ENCODE measurements around the gene CELA1. TPM values are rescaled to one million over a fixed set of nuclear protein-coding genes. Genes with fewer than 3 reads are reported as not detected.
"Not testable (repeated sequence)": the region's sequence is repeated elsewhere in the genome, so short reads cannot be mapped to it uniquely, and the experiment has no call there.

CELA1 gene
- total RNA-seq, 1 experiment from 2014 or later = not detected

- no peaks in the 10 kb centered on the region for H3K27me3 ChIP-seq (ENCODE audit: insufficient read depth, low read length)
- intact Hi-C loops (cut with micrococcal nuclease) = no loop called here
- ChIA-PET CTCF (no interaction called here), POLR2A (no interaction called here), RAD21 (ENCODE audit: low non-redundant PET in 1 of 2, low total read pairs in 2 of 2, uncharacterized antibody in 2 of 2, unreplicated experiment in 2 of 2) (no interaction called here)
- H2AFZ ChIP-seq (ENCODE audit: low read depth, low read length, poor library complexity, severe bottlenecking) = no peak overlapping the region
- ATAC-seq (no peak), DNase-seq (ENCODE audit: low read depth, low spot score) (no peak)
- H3K9me3 ChIP-seq (ENCODE audit: control insufficient read depth in 1 of 2, insufficient read depth in 1 of 2, low read depth in 1 of 2, low read length in 2 of 2) = no peaks in the 10 kb centered on the region
- H3K27ac ChIP-seq (ENCODE audit: low read depth, low read length) = no peak overlapping the region
- H3K36me3 ChIP-seq (ENCODE audit: control insufficient read depth in 1 of 2, insufficient read depth in 2 of 2, low read length in 2 of 2) = no peaks in the 10 kb centered on the region
- H3K4me1 ChIP-seq (ENCODE audit: control insufficient read depth in 1 of 2, insufficient read depth in 2 of 2, low read length in 2 of 2) = peaks cover 4 to 12% of the 10 kb centered on the region in 2 experiments
- no peaks in the 10 kb centered on the region for H3K79me2 ChIP-seq (ENCODE audit: insufficient read depth, low read length)
- no peak overlapping the region for H3K4me3 ChIP-seq (replicated peaks in 1 of 2; ENCODE audit: low read depth in 1 of 2, low read length in 2 of 2)
- peak overlapping the region; percentile 2; the same call in 1 of the 2 replicates for H3K4me2 ChIP-seq (ENCODE audit: low read length)
- no TSS peak for BruUV-seq (replicated peaks)
- no peaks in the 10 kb centered on the region for H4K20me1 ChIP-seq (ENCODE audit: insufficient read depth)
- H3K9ac ChIP-seq (ENCODE audit: low read length) = no peak overlapping the region
- no peak for TF ChIP-seq EGR1 (IDR thresholded peaks at IDR 0.05; ENCODE audit: low read depth)
- no peak for TF ChIP-seq POLR2AphosphoS5 (IDR thresholded peaks at IDR 0.05; ENCODE audit: low read depth, low read length)
- TF ChIP-seq CBX3 (IDR thresholded peaks at IDR 0.05; ENCODE audit: low read depth) = no peak
- no peaks in the 10 kb centered on the region for H3K9me2 ChIP-seq (ENCODE audit: insufficient read depth)
Observed at GRCh38 chr12:51293696-51294095, 52.8 kb downstream of the CELA1 start.

- H3K4me3 ChIP-seq (replicated peaks in 1 of 2; ENCODE audit: low read depth in 1 of 2, low read length in 2 of 2); H3K9me2 ChIP-seq (ENCODE audit: insufficient read depth); H3K9ac ChIP-seq (ENCODE audit: low read length); H3K79me2 ChIP-seq (ENCODE audit: insufficient read depth, low read length); intact Hi-C loops (cut with micrococcal nuclease); H2AFZ ChIP-seq (ENCODE audit: low read depth, low read length, poor library complexity, severe bottlenecking); DNase-seq (ENCODE audit: low read depth, low spot score); H3K36me3 ChIP-seq (ENCODE audit: control insufficient read depth in 1 of 2, insufficient read depth in 2 of 2, low read length in 2 of 2); H3K4me2 ChIP-seq (ENCODE audit: low read length); BruUV-seq (replicated peaks); H3K27me3 ChIP-seq (ENCODE audit: insufficient read depth, low read length); H3K9me3 ChIP-seq (ENCODE audit: control insufficient read depth in 1 of 2, insufficient read depth in 1 of 2, low read depth in 1 of 2, low read length in 2 of 2); RAD21 ChIA-PET (ENCODE audit: low non-redundant PET in 1 of 2, low total read pairs in 2 of 2, uncharacterized antibody in 2 of 2, unreplicated experiment in 2 of 2); H4K20me1 ChIP-seq (ENCODE audit: insufficient read depth); POLR2A ChIA-PET; H3K27ac ChIP-seq (ENCODE audit: low read depth, low read length): not testable (repeated sequence)
- CTCF ChIA-PET = interaction anchor here (1.0 kb wide), 1 partner anchor 49 kb away, joined by 3 read pairs; no protein-coding TSS in a partner anchor
- 0 out of 6 replicates have a peak, but pooled peaks of 1 of the 3 experiments have one; percentile 12 for TF ChIP-seq CTCF (IDR thresholded peaks at IDR 0.05 in 2 of 3, conservative IDR thresholded peaks at IDR 0.05 in 1 of 3; ENCODE audit: borderline replicate concordance in 1 of 3, insufficient read depth in 1 of 3, low read depth in 2 of 3, low read length in 2 of 3)
- TF ChIP-seq RAD21 (IDR thresholded peaks at IDR 0.05; ENCODE audit: low read depth) = peak; percentile 32; the same call in 1 of the 2 replicates
- peaks cover 4 to 12% of the 10 kb centered on the region in 2 experiments for H3K4me1 ChIP-seq (ENCODE audit: control insufficient read depth in 1 of 2, insufficient read depth in 2 of 2, low read length in 2 of 2)
- ATAC-seq = peak; percentile 86
Observed at GRCh38 chr12:51291603-51292513, 54.6 kb downstream of the CELA1 start.
